ENCODE measurements around the gene GOLT1B. TPM values are rescaled to one million over a fixed set of nuclear protein-coding genes. Genes with fewer than 3 reads are reported as not detected.

Gene GOLT1B
- polyA plus RNA-seq, 1 of the 3 experiments (the other 2 are of a cell fraction) = 7.9 TPM

- TF ChIP-seq EP300 (IDR thresholded peaks at IDR 0.05; ENCODE audit: borderline replicate concordance in 1 of 2, low read depth in 1 of 2, low read length in 1 of 2) = no peak
- no peak for TF ChIP-seq MEF2A (IDR thresholded peaks at IDR 0.05; ENCODE audit: borderline replicate concordance, low read depth)
- TF ChIP-seq NFIC (IDR thresholded peaks at IDR 0.05; ENCODE audit: borderline replicate concordance) = no peak
- TF ChIP-seq ELF1 (IDR thresholded peaks at IDR 0.05) = no peak
- no peak for TF ChIP-seq RXRA (IDR thresholded peaks at IDR 0.05; ENCODE audit: borderline replicate concordance, low read depth)
- no peak for TF ChIP-seq RAD21 (IDR thresholded peaks at IDR 0.05; ENCODE audit: low read length)
- no peak for TF ChIP-seq FOXJ3 (CRISPR knock-in tag; IDR thresholded peaks at IDR 0.05)
- TF ChIP-seq IRF3 (IDR thresholded peaks at IDR 0.05; ENCODE audit: low read depth, low read length) = no peak
- TF ChIP-seq MXI1 (IDR thresholded peaks at IDR 0.05; ENCODE audit: low read depth, low read length) = no peak
- TF ChIP-seq RCOR1 (IDR thresholded peaks at IDR 0.05; ENCODE audit: low read length) = no peak
- no peak for TF ChIP-seq FOSL2 (IDR thresholded peaks at IDR 0.05; ENCODE audit: borderline replicate concordance, low read depth)
- no peak for TF ChIP-seq ZBTB33 (IDR thresholded peaks at IDR 0.05; ENCODE audit: borderline replicate concordance, low read depth)
- WGBS (ENCODE audit: low lambda C conversion rate) = 3% methylated on average over 2 of the region's 2 CpGs
- Histone ChIP-seq H3K27ac (ENCODE audit: low read depth in 2 of 2, low read length in 1 of 2) (no peak overlapping the region), H3K9me3 (no peaks in the 10 kb centered on the region), H3K4me1 (ENCODE audit: control insufficient read depth in 1 of 2, insufficient read depth in 2 of 2, low read depth in 1 of 2, low read length in 1 of 2) (no peaks in the 10 kb centered on the region), H3K9me2 (no peaks in the 10 kb centered on the region), H3K79me2 (ENCODE audit: insufficient read depth) (no peaks in the 10 kb centered on the region), H4K20me1 (ENCODE audit: insufficient read depth) (no peaks in the 10 kb centered on the region), H3K36me3 (replicated peaks in 1 of 2; ENCODE audit: control insufficient read depth in 1 of 2, insufficient read depth in 2 of 2, low read length in 1 of 2) (no peaks in the 10 kb centered on the region), H3K4me2 (no peak overlapping the region), H3K9ac (no peak overlapping the region), H3K4me3 (ENCODE audit: low read depth in 2 of 2, low read length in 1 of 2) (no peak overlapping the region), H3K27me3 (ENCODE audit: insufficient read depth) (no peaks in the 10 kb centered on the region), H2AFZ (ENCODE audit: low read depth) (no peak overlapping the region), H3F3A (replicated peaks; ENCODE audit: insufficient read depth) (no peaks in the 10 kb centered on the region)
- ChIA-PET CTCF (no interaction called here), POLR2A (no interaction called here)
- DNase-seq = no peak
Observed at GRCh38 chr12:21561158-21561557, 59.6 kb downstream of the GOLT1B start.

- H3K27me3 ChIP-seq (ENCODE audit: insufficient read depth) = no peaks in the 10 kb centered on the region
- no peaks in the 10 kb centered on the region for H3K36me3 ChIP-seq (replicated peaks in 1 of 2; ENCODE audit: control insufficient read depth in 1 of 2, insufficient read depth in 2 of 2, low read length in 1 of 2)
- H3K4me2 ChIP-seq = no peak overlapping the region
- no peak for DNase-seq
- H2AFZ ChIP-seq (ENCODE audit: low read depth) = no peak overlapping the region
- no peak overlapping the region for H3K27ac ChIP-seq (ENCODE audit: low read depth in 2 of 2, low read length in 1 of 2)
- ChIA-PET CTCF (no interaction called here), POLR2A (no interaction called here)
- H3K4me1 ChIP-seq (ENCODE audit: control insufficient read depth in 1 of 2, insufficient read depth in 2 of 2, low read depth in 1 of 2, low read length in 1 of 2) = no peaks in the 10 kb centered on the region
- no peak overlapping the region for H3K4me3 ChIP-seq (ENCODE audit: low read depth in 2 of 2, low read length in 1 of 2)
- under 1% methylated on average over 2 of the region's 2 CpGs for WGBS (ENCODE audit: low lambda C conversion rate)
- no peaks in the 10 kb centered on the region for H3K79me2 ChIP-seq (ENCODE audit: insufficient read depth)
- H3K9me2 ChIP-seq = no peaks in the 10 kb centered on the region
- H3K9ac ChIP-seq = no peak overlapping the region
- no peaks in the 10 kb centered on the region for H3K9me3 ChIP-seq
- H4K20me1 ChIP-seq (ENCODE audit: insufficient read depth) = no peaks in the 10 kb centered on the region
- H3F3A ChIP-seq (replicated peaks; ENCODE audit: insufficient read depth) = no peaks in the 10 kb centered on the region
- no peak for TF ChIP-seq POLR2AphosphoS5 (IDR thresholded peaks at IDR 0.05; ENCODE audit: low read depth, low read length)
- no peak for TF ChIP-seq MAX (IDR thresholded peaks at IDR 0.05; ENCODE audit: low read depth)
- TF ChIP-seq ZBTB33 (IDR thresholded peaks at IDR 0.05; ENCODE audit: borderline replicate concordance, low read depth) = no peak
- no peak for TF ChIP-seq MEF2A (IDR thresholded peaks at IDR 0.05; ENCODE audit: borderline replicate concordance, low read depth)
- TF ChIP-seq GATA2 (CRISPR knock-in tag; IDR thresholded peaks at IDR 0.05) = no peak
- TF ChIP-seq SMC3 (IDR thresholded peaks at IDR 0.05; ENCODE audit: low read depth, low read length) = no peak
- no peak for TF ChIP-seq SIN3A (IDR thresholded peaks at IDR 0.05; ENCODE audit: borderline replicate concordance, low read depth, low read length)
- TF ChIP-seq RXRA (IDR thresholded peaks at IDR 0.05; ENCODE audit: borderline replicate concordance, low read depth) = no peak
- no peak for TF ChIP-seq GABPA (IDR thresholded peaks at IDR 0.05; ENCODE audit: low read depth)
- TF ChIP-seq USF1 (IDR thresholded peaks at IDR 0.05; ENCODE audit: borderline replicate concordance, low read depth) = no peak
- TF ChIP-seq FOXJ3 (CRISPR knock-in tag; IDR thresholded peaks at IDR 0.05) = no peak
- TF ChIP-seq TCF12 (IDR thresholded peaks at IDR 0.05) = no peak
Observed at GRCh38 chr12:21562859-21563258, 61.3 kb downstream of the GOLT1B start.
